A549 (cell line): ENCODE results near the gene MARK3. TPM values are rescaled to one million over a fixed set of nuclear protein-coding genes. Genes with fewer than 3 reads are reported as not detected.

Experiments
- ATAC-seq, 2 experiments: fragments of 200-7000 bp in 1 of 2; fragments of >200 bp in 1 of 2; cut with Nextera tagmentation in 1 of 2; cut with Tn5 transposase in 1 of 2; 3 replicates each; pipeline versions ENCODE4 v1.8.0 to v1.9.1; 2018 to 2020; ENCODE audit warnings: mild to moderate bottlenecking in 1 of 2, moderate library complexity in 1 of 2
- CTCF ChIA-PET: fragments of 300-600 bp; sonication (Branson Sonifier 250); formaldehyde crosslinking; extraction: SDS; loops from one replicate; lab custom pipeline; 2021; ENCODE audit warnings: antibody characterized with exemption, inconsistent platforms; lab: Yijun Ruan, JAX
- POLR2A ChIA-PET: fragments of 350-600 bp; formaldehyde crosslinking; extraction: SDS; loops from one replicate; lab custom pipeline; 2021; ENCODE audit warnings: antibody characterized with exemption, inconsistent platforms; lab: Yijun Ruan, JAX
- DNase-seq, 2 experiments: peaks; one replicate each; pipeline versions ENCODE4 v3.0.0 to v3.0.0-alpha.2; 2011 to 2016; ENCODE audit warnings: low read depth in 1 of 2, low spot score in 1 of 2
- FAIRE-seq: peaks from 2 replicates; lab custom pipeline; 2011; peaks lifted over from hg19 to GRCh38; lab: Jason Lieb, UNC
- H3K27ac ChIP-seq, 2 experiments: fragments of >200 bp; sonication (Bioruptor Twin); formaldehyde crosslinking; 3 replicates each; pipeline ENCODE4 v1.5.1; 2016 to 2017
- H3K4me1 ChIP-seq: fragments of >200 bp; sonication (Bioruptor Twin); formaldehyde crosslinking; 3 replicates; pipeline ENCODE4 v1.6.1; 2016
- H3K4me2 ChIP-seq: fragments of >200 bp; sonication (Bioruptor Twin); formaldehyde crosslinking; 3 replicates; pipeline ENCODE4 v1.6.1; 2016
- H3K4me3 ChIP-seq: fragments of >200 bp; sonication (Bioruptor Twin); formaldehyde crosslinking; 3 replicates; pipeline ENCODE4 v1.5.1; 2016
- H3K9me3 ChIP-seq: fragments of >200 bp; sonication (Bioruptor Twin); formaldehyde crosslinking; 3 replicates; pipeline ENCODE4 v1.6.1; 2016
- CBX8 ChIP-seq: fragments of 200-600 bp; sonication (generic); IDR thresholded peaks from 2 replicates; pipeline ENCODE4 v1.6.1; 2016
- CHD2 ChIP-seq: fragments of 150-350 bp; IDR thresholded peaks from 2 replicates; pipeline ENCODE4 v1.6.1; 2014; ENCODE audit warnings: low read length; ENCODE audit not compliant: partially characterized antibody
- E2F6 ChIP-seq: IDR thresholded peaks from 2 replicates; pipeline ENCODE4 v1.6.1; 2012; ENCODE audit warnings: low read depth, borderline replicate concordance
- EHMT2 ChIP-seq: fragments of 200-600 bp; sonication (generic); IDR thresholded peaks from 2 replicates; pipeline ENCODE4 v1.6.1; 2016; ENCODE audit warnings: antibody characterized with exemption, low read depth, mild to moderate bottlenecking, moderate library complexity
- FOSB ChIP-seq: fragments of 250-450 bp; sonication (Bioruptor Pico); IDR thresholded peaks from 2 replicates; pipeline ENCODE4 v1.5.0; 2020; ENCODE audit warnings: mild to moderate bottlenecking, moderate library complexity
- FOSL2 ChIP-seq, 2 experiments: fragments of 450-650 bp in 1 of 2; fragments of >200 bp in 1 of 2; sonication (Bioruptor Twin) in 1 of 2; formaldehyde crosslinking; IDR thresholded peaks; 2 replicates each; pipeline versions ENCODE4 v1.5.0 to v1.6.1; 2016 to 2020; ENCODE audit warnings: mild to moderate bottlenecking in 1 of 2, moderate library complexity in 1 of 2
- FOXS1 ChIP-seq: fragments of 250-450 bp; sonication (Bioruptor Pico); IDR thresholded peaks from 2 replicates; pipeline ENCODE4 v1.5.0; 2020; ENCODE audit warnings: mild to moderate bottlenecking, moderate library complexity
- HEYL ChIP-seq: fragments of 250-450 bp; sonication (Bioruptor Pico); IDR thresholded peaks from 2 replicates; pipeline ENCODE4 v1.8.0; 2021; ENCODE audit warnings: mild to moderate bottlenecking, moderate library complexity
- HOXA7 ChIP-seq: fragments of 250-450 bp; sonication (Bioruptor Pico); IDR thresholded peaks from 2 replicates; pipeline ENCODE4 v1.5.0; 2020; ENCODE audit warnings: mild to moderate bottlenecking, moderate library complexity
- HOXB13 ChIP-seq: fragments of 250-450 bp; sonication (Bioruptor Pico); IDR thresholded peaks from 2 replicates; pipeline ENCODE4 v1.5.0; 2020; ENCODE audit warnings: low read depth, mild to moderate bottlenecking, moderate library complexity
- JUN ChIP-seq, 2 experiments: fragments of >200 bp; sonication (Bioruptor Twin); formaldehyde crosslinking; IDR thresholded peaks; 2 replicates in 1 of 2; 3 replicates in 1 of 2; pipeline ENCODE4 v1.6.1; 2016 to 2017
- JUNB ChIP-seq: fragments of >200 bp; sonication (Bioruptor Twin); formaldehyde crosslinking; IDR thresholded peaks from 2 replicates; pipeline ENCODE4 v1.6.1; 2016
- MAX ChIP-seq: IDR thresholded peaks from 2 replicates; pipeline ENCODE4 v1.6.1; 2012
- MYC ChIP-seq: IDR thresholded peaks from 2 replicates; pipeline ENCODE4 v1.6.1; 2012; ENCODE audit warnings: mild to moderate bottlenecking, inconsistent platforms, low read length, improper control_type of control experiment, borderline replicate concordance
- PBX3 ChIP-seq: IDR thresholded peaks from 2 replicates; pipeline ENCODE4 v1.6.1; 2012
- POLR2AphosphoS2 ChIP-seq: conservative IDR thresholded peaks from 2 replicates; pipeline ENCODE4 v1.6.1; 2012; ENCODE audit warnings: low read length, improper control_type of control experiment, inconsistent platforms
- RAD21 ChIP-seq, 2 experiments: fragments of >200 bp in 1 of 2; sonication (Bioruptor Twin) in 1 of 2; formaldehyde crosslinking in 1 of 2; IDR thresholded peaks in 1 of 2; conservative IDR thresholded peaks in 1 of 2; 2 replicates in 1 of 2; 3 replicates in 1 of 2; pipeline ENCODE4 v1.6.1; 2012 to 2018; ENCODE audit warnings: inconsistent platforms in 1 of 2
- RARB ChIP-seq: fragments of 250-450 bp; sonication (Bioruptor Pico); IDR thresholded peaks from 2 replicates; pipeline ENCODE4 v1.8.0; 2021; ENCODE audit warnings: mild to moderate bottlenecking, moderate library complexity
- RCOR1 ChIP-seq: fragments of 150-350 bp; IDR thresholded peaks from 2 replicates; pipeline ENCODE4 v1.6.1; 2014; ENCODE audit warnings: antibody characterized with exemption, low read length, low read depth
- REST ChIP-seq: fragments of 200-600 bp; sonication (generic); IDR thresholded peaks from 2 replicates; pipeline ENCODE4 v1.6.1; 2016; ENCODE audit warnings: antibody characterized with exemption, mild to moderate bottlenecking, moderate library complexity
- RFX5 ChIP-seq: fragments of 450-650 bp; IDR thresholded peaks from 2 replicates; pipeline ENCODE4 v1.7.1; 2014; ENCODE audit warnings: antibody characterized with exemption, mild to moderate bottlenecking, moderate library complexity
- RNF2 ChIP-seq: fragments of 200-600 bp; sonication (generic); IDR thresholded peaks from 2 replicates; pipeline ENCODE4 v1.6.1; 2016; ENCODE audit warnings: low read depth, mild to moderate bottlenecking, antibody characterized with exemption, moderate library complexity, borderline replicate concordance
- SMC3 ChIP-seq: fragments of >200 bp; sonication (Bioruptor Twin); formaldehyde crosslinking; IDR thresholded peaks from 3 replicates; pipeline ENCODE4 v1.6.1; 2018; ENCODE audit warnings: inconsistent platforms
- TP53 ChIP-seq: fragments of 250-450 bp; sonication (Bioruptor Pico); IDR thresholded peaks from 2 replicates; pipeline ENCODE4 v1.5.0; 2021; ENCODE audit warnings: mild to moderate bottlenecking, moderate library complexity
- ZC3H11A ChIP-seq: fragments of 450-650 bp; IDR thresholded peaks from 2 replicates; pipeline ENCODE4 v1.6.1; 2014; ENCODE audit warnings: antibody characterized with exemption, mild to moderate bottlenecking
- ZNF302 ChIP-seq: fragments of 250-450 bp; sonication (Bioruptor Pico); IDR thresholded peaks from 2 replicates; pipeline ENCODE4 v1.9.0; 2021; ENCODE audit warnings: inconsistent platforms, mild to moderate bottlenecking, moderate library complexity
- WGBS: methylation state at CpG from one replicate; pipeline ENCODE4 v1.1.6; 2017; ENCODE audit errors: missing lambda C conversion rate; 5-methylcytosine and 5-hydroxymethylcytosine counted together
- polyA plus RNA-seq, 4 experiments: library from polyadenylated mRNA; depleted of rRNA in 3 of 4; stranded (reverse); fragments of >200 nt; fragmentation: RNase III in 1 of 4; extraction: RNeasy Plus Mini Kit Qiagen cat#74134 plus additional on column Dnase treatment in 1 of 4; gene quantifications; 2 replicates in 3 of 4; 3 replicates in 1 of 4; pipeline ENCODE4 v1.2.3, GENCODE V29; 2011 to 2017

The MARK3 gene
- polyA plus RNA-seq, 2 of the 4 experiments (the other 2 are of a cell fraction): 59.7 to 97.6 TPM

DNA sequence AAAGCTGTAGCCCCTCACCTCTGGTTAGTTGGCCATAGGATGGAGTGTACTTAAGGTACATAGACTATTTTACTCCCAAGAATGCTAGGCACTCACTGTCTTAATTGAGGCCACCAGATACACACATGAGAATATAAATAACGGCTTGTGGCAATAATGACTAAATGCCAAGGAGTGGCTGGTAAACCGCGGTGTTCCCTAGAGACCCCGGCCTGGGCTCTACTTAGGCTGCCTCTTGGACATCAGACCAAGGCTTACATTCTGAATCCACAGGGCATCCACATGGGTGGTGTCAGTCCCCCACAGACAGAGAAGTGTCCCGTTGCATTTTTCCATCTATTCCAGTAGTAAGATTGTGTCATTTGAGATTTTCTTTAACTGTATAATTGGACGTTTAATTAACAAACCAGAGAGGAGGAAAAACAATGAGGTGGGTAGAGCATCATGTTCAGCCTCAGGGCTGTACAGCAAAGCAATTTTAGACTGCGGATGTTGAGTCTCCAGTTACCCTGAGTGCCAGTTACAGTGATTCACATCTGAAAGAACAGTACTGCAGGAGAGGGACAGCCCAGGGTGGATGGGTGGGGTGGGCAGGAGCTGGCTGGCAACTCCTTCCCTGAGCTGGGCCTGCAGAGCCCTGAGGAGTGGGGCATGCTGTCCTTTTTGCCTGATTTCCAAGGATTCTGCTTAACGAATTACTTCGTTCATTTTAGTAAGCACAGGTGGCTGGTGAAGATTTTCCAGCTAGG is 116.9 kb downstream of the MARK3 start (continued):
- TF ChIP-seq PBX3 (no peak), HOXA7 (CRISPR knock-in tag) (no peak)

DNA sequence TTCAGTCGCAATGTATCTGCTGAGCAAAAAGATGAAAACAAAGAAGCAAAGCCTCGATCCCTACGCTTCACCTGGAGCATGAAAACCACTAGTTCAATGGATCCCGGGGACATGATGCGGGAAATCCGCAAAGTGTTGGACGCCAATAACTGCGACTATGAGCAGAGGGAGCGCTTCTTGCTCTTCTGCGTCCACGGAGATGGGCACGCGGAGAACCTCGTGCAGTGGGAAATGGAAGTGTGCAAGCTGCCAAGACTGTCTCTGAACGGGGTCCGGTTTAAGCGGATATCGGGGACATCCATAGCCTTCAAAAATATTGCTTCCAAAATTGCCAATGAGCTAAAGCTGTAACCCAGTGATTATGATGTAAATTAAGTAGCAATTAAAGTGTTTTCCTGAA is 117.7 kb downstream of the MARK3 start:
- Histone ChIP-seq H3K4me1 (0 out of 3 replicates have a peak, but pooled peaks cover 2% of the 10 kb centered on the region), H3K4me2 (no peak overlapping the region), H3K9me3 (no peaks in the 10 kb centered on the region), H3K27ac (no peak overlapping the region), H3K4me3 (no peak overlapping the region)
- ATAC-seq: no peak
- POLR2A ChIA-PET: no interaction called here
- DNase-seq: no peak
- WGBS: 97% methylated on average over 18 of the region's 18 CpGs
- FAIRE-seq: no peak
- TF ChIP-seq MAX (no peak), ZNF302 (CRISPR knock-in tag) (no peak), FOSB (CRISPR knock-in tag) (no peak), CHD2 (no peak), HEYL (CRISPR knock-in tag) (no peak), JUNB (no peak), SMC3 (no peak), RAD21 (conservative IDR thresholded peaks at IDR 0.05 in 1 of 2, IDR thresholded peaks at IDR 0.05 in 1 of 2) (no peak), POLR2AphosphoS2 (no peak), E2F6 (no peak), ZC3H11A (no peak), RFX5 (no peak), TP53 (no peak), HOXB13 (CRISPR knock-in tag) (no peak), JUN (IDR thresholded peaks at IDR 0.05) (no peak), MYC (no peak), FOXS1 (CRISPR knock-in tag) (no peak), FOSL2 (IDR thresholded peaks at IDR 0.05) (no peak), FOSL2 (CRISPR knock-in tag; IDR thresholded peaks at IDR 0.05) (no peak)
- TF ChIP-seq, all 56 proteins: peak for 0
- CTCF ChIA-PET: interaction anchor here (1.4 to 10.5 kb wide), 4 partner anchors 8 to 44 kb away, joined by 3 to 97 read pairs (median 42); partner anchors contain the start of gene CKB

DNA sequence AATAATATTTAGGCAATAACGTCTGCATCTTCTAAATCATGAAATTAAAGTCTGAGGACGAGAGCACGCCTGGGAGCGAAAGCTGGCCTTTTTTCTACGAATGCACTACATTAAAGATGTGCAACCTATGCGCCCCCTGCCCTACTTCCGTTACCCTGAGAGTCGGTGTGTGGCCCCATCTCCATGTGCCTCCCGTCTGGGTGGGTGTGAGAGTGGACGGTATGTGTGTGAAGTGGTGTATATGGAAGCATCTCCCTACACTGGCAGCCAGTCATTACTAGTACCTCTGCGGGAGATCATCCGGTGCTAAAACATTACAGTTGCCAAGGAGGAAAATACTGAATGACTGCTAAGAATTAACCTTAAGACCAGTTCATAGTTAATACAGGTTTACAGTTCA is 118.1 kb downstream of the MARK3 start:
- CTCF ChIA-PET: interaction anchor here (1.4 to 10.5 kb wide), 5 partner anchors 8 to 43 kb away, joined by 3 to 97 read pairs (median 23); partner anchors contain the start of gene CKB
- Histone ChIP-seq H3K9me3 (no peaks in the 10 kb centered on the region), H3K27ac (no peak overlapping the region), H3K4me3 (no peak overlapping the region), H3K4me1 (0 out of 3 replicates have a peak, but pooled peaks cover 2% of the 10 kb centered on the region), H3K4me2 (no peak overlapping the region)
- DNase-seq (no peak), ATAC-seq (no peak), FAIRE-seq (no peak)
- WGBS: 94% methylated on average over 12 of the region's 12 CpGs
- POLR2A ChIA-PET: no interaction called here
- TF ChIP-seq PBX3 (no peak), RNF2 (no peak), CBX8 (no peak), RARB (no peak), EHMT2 (no peak), REST (no peak), RCOR1 (no peak), ZC3H11A (no peak)
